HepG2 (cell line): ENCODE results near the gene STX5. TPM values are rescaled to one million over a fixed set of nuclear protein-coding genes. Genes with fewer than 3 reads are reported as not detected.

ENCODE experiments used
- AGO1 ChIP-seq: fragments of 200-400 bp; formaldehyde crosslinking; IDR thresholded peaks from 2 replicates; pipeline ENCODE4 v1.6.1; 2017; ENCODE audit warnings: mild to moderate bottlenecking, low read depth, low read length, moderate library complexity; ENCODE audit not compliant: poor library complexity, severe bottlenecking
- CREB1 ChIP-seq, 2 experiments: fragments of 450-650 bp in 1 of 2; IDR thresholded peaks; 2 replicates each; pipeline ENCODE4 v1.6.1; 2016 to 2017; ENCODE audit warnings: control low read depth in 1 of 2, mild to moderate bottlenecking in 1 of 2, missing compliant biosample characterization in 1 of 2, missing genetic modification characterization in 1 of 2
- EED ChIP-seq: sonication (generic); formaldehyde crosslinking; IDR thresholded peaks from 2 replicates; pipeline ENCODE4 v1.5.0; 2020; ENCODE audit warnings: mild to moderate bottlenecking, missing genetic modification reagents
- FOXO1 ChIP-seq: sonication (generic); formaldehyde crosslinking; IDR thresholded peaks from 2 replicates; pipeline ENCODE4 v1.4.0; 2020; ENCODE audit warnings: missing genetic modification reagents
- KDM1A ChIP-seq: IDR thresholded peaks from 2 replicates; pipeline ENCODE4 v1.6.1; 2016; ENCODE audit warnings: missing compliant biosample characterization
- KMT2B ChIP-seq: IDR thresholded peaks from 2 replicates; pipeline ENCODE4 v1.6.1; 2016; ENCODE audit warnings: missing genetic modification reagents, missing compliant biosample characterization
- MIER2 ChIP-seq: IDR thresholded peaks from 2 replicates; pipeline ENCODE4 v1.6.1; 2016; ENCODE audit warnings: missing biosample characterization, missing genetic modification reagents
- POLR2AphosphoS2 ChIP-seq: IDR thresholded peaks from 2 replicates; pipeline ENCODE4 v1.6.1; 2011; ENCODE audit warnings: low read depth, low read length, improper control_type of control experiment
- SMAD3 ChIP-seq: sonication (generic); formaldehyde crosslinking; IDR thresholded peaks from 2 replicates; pipeline ENCODE4 v1.4.0; 2020; ENCODE audit warnings: missing genetic modification reagents
- XRCC5 ChIP-seq: fragments of 200-400 bp; formaldehyde crosslinking; optimal IDR thresholded peaks from 2 replicates; pipeline ENCODE3; 2017; ENCODE audit warnings: mild to moderate bottlenecking, low read length
- YEATS4 ChIP-seq: sonication (generic); formaldehyde crosslinking; IDR thresholded peaks from 2 replicates; pipeline ENCODE4 v1.4.0; 2020; ENCODE audit warnings: missing genetic modification reagents, borderline replicate concordance
- ZBTB1 ChIP-seq: sonication (generic); formaldehyde crosslinking; IDR thresholded peaks from 2 replicates; pipeline ENCODE4 v1.4.0; 2020; ENCODE audit warnings: missing genetic modification reagents, borderline replicate concordance
- ZBTB25 ChIP-seq: IDR thresholded peaks from 2 replicates; pipeline ENCODE4 v1.6.1; 2018; ENCODE audit warnings: missing genetic modification reagents
- ZFY ChIP-seq: sonication (generic); formaldehyde crosslinking; IDR thresholded peaks from 2 replicates; pipeline ENCODE4 v1.4.0; 2020; ENCODE audit warnings: missing genetic modification reagents
- ZGPAT ChIP-seq: IDR thresholded peaks from 2 replicates; pipeline ENCODE4 v1.6.1; 2016; ENCODE audit warnings: mild to moderate bottlenecking
- ZNF543 ChIP-seq: sonication (generic); formaldehyde crosslinking; IDR thresholded peaks from 2 replicates; pipeline ENCODE4 v1.4.0; 2020; ENCODE audit warnings: mild to moderate bottlenecking, missing genetic modification reagents
- ZNF615 ChIP-seq: sonication (generic); formaldehyde crosslinking; IDR thresholded peaks from 2 replicates; pipeline ENCODE4 v1.5.0; 2020; ENCODE audit warnings: mild to moderate bottlenecking, missing genetic modification reagents, borderline replicate concordance
- ZNF75D ChIP-seq: sonication (generic); formaldehyde crosslinking; IDR thresholded peaks from 2 replicates; pipeline ENCODE4 v1.8.1; 2023; ENCODE audit warnings: missing genetic modification reagents, mild to moderate bottlenecking, borderline replicate concordance
- polyA plus RNA-seq, 8 experiments: library from polyadenylated mRNA; depleted of rRNA in 3 of 8; stranded (reverse) in 7 of 8; unstranded in 1 of 8; fragments of >200 nt; fragmentation: Illumina TruSeq in 4 of 8; extraction: Trizol in 4 of 8; gene quantifications; 2 replicates each; pipeline versions ENCODE4 v1.2.1 to v1.2.3, GENCODE V29; 2011 to 2016; ENCODE audit warnings: low read depth in 4 of 8, missing spikeins in 1 of 8, mixed read lengths in 1 of 8; ENCODE audit not compliant: insufficient read depth in 1 of 8
- total RNA-seq, 5 experiments: library from RNA; depleted of rRNA; stranded (reverse); fragments of >200 nt; fragmentation: Illumina TruSeq; extraction: Trizol; gene quantifications; 2 replicates each; pipeline ENCODE4 v1.2.3, GENCODE V29; 2016; ENCODE audit warnings: low read depth in 1 of 5
- TF ChIP-seq, protein P1 (sequence below): sonication (generic); formaldehyde crosslinking; IDR thresholded peaks from 2 replicates; pipeline ENCODE4 v1.5.0; 2020; ENCODE audit warnings: missing genetic modification reagents, mild to moderate bottlenecking, borderline replicate concordance
- TF ChIP-seq, protein P2 (sequence below): IDR thresholded peaks from 2 replicates; pipeline ENCODE4 v1.6.1; 2016
- TF ChIP-seq, protein P3 (sequence below): sonication (generic); formaldehyde crosslinking; IDR thresholded peaks from 2 replicates; pipeline ENCODE4 v1.4.0; 2020; ENCODE audit warnings: mild to moderate bottlenecking, missing genetic modification reagents
- TF ChIP-seq, protein P4 (sequence below): sonication (generic); formaldehyde crosslinking; IDR thresholded peaks from 2 replicates; pipeline ENCODE4 v1.4.0; 2020; ENCODE audit warnings: missing genetic modification reagents, borderline replicate concordance

STX5 gene
- total and polyA plus RNA-seq, 2 of the 13 experiments (the other 11 are each of a cell fraction or from before 2014, with no cell fraction given) = 26.9 to 30.0 TPM

- TF ChIP-seq AGO1 (peak; percentile 95), XRCC5 (peak; percentile 71), ZGPAT (peak; percentile 89), ZNF543 (0 out of 2 replicates have a peak, but pooled peaks have one; percentile 48), ZFY (CRISPR knock-in tag) (peak; percentile 87), SMAD3 (CRISPR knock-in tag) (peak; percentile 66; the same call in 1 of the 2 replicates), KMT2B (CRISPR knock-in tag) (peak; percentile 89), FOXO1 (CRISPR knock-in tag) (peak; percentile 45), POLR2AphosphoS2 (peak; percentile 63; the same call in 1 of the 2 replicates), ZNF615 (CRISPR knock-in tag) (no peak), KDM1A (CRISPR knock-in tag) (no peak), ZNF75D (CRISPR knock-in tag) (0 out of 2 replicates have a peak, but pooled peaks have one; percentile 42), ZBTB25 (CRISPR knock-in tag) (no peak), ZBTB1 (CRISPR knock-in tag) (0 out of 2 replicates have a peak, but pooled peaks have one; percentile 30), MIER2 (CRISPR knock-in tag) (peak; percentile 43; the same call in 1 of the 2 replicates), EED (CRISPR knock-in tag) (0 out of 2 replicates have a peak, but pooled peaks have one; percentile 46), YEATS4 (CRISPR knock-in tag) (peak; percentile 55; the same call in 1 of the 2 replicates), CREB1 (IDR thresholded peaks at IDR 0.05) (no peak), CREB1 (CRISPR knock-in tag; IDR thresholded peaks at IDR 0.05) (no peak)
- TF ChIP-seq, protein P1, sequence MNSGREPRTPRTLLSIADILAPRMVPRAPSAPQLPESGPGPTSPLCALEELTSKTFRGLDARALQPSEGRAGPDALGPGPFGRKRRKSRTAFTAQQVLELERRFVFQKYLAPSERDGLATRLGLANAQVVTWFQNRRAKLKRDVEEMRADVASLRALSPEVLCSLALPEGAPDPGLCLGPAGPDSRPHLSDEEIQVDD (CRISPR knock-in tag) = no peak
- TF ChIP-seq, protein P2, sequence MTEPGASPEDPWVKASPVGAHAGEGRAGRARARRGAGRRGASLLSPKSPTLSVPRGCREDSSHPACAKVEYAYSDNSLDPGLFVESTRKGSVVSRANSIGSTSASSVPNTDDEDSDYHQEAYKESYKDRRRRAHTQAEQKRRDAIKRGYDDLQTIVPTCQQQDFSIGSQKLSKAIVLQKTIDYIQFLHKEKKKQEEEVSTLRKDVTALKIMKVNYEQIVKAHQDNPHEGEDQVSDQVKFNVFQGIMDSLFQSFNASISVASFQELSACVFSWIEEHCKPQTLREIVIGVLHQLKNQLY (CRISPR knock-in tag) = no peak
- TF ChIP-seq, protein P3, sequence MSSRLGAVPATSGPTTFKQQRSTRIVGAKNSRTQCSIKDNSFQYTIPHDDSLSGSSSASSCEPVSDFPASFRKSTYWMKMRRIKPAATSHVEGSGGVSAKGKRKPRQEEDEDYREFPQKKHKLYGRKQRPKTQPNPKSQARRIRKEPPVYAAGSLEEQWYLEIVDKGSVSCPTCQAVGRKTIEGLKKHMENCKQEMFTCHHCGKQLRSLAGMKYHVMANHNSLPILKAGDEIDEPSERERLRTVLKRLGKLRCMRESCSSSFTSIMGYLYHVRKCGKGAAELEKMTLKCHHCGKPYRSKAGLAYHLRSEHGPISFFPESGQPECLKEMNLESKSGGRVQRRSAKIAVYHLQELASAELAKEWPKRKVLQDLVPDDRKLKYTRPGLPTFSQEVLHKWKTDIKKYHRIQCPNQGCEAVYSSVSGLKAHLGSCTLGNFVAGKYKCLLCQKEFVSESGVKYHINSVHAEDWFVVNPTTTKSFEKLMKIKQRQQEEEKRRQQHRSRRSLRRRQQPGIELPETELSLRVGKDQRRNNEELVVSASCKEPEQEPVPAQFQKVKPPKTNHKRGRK (CRISPR knock-in tag) = no peak
- TF ChIP-seq, protein P4, sequence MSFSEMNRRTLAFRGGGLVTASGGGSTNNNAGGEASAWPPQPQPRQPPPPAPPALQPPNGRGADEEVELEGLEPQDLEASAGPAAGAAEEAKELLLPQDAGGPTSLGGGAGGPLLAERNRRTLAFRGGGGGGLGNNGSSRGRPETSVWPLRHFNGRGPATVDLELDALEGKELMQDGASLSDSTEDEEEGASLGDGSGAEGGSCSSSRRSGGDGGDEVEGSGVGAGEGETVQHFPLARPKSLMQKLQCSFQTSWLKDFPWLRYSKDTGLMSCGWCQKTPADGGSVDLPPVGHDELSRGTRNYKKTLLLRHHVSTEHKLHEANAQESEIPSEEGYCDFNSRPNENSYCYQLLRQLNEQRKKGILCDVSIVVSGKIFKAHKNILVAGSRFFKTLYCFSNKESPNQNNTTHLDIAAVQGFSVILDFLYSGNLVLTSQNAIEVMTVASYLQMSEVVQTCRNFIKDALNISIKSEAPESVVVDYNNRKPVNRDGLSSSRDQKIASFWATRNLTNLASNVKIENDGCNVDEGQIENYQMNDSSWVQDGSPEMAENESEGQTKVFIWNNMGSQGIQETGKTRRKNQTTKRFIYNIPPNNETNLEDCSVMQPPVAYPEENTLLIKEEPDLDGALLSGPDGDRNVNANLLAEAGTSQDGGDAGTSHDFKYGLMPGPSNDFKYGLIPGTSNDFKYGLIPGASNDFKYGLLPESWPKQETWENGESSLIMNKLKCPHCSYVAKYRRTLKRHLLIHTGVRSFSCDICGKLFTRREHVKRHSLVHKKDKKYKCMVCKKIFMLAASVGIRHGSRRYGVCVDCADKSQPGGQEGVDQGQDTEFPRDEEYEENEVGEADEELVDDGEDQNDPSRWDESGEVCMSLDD (CRISPR knock-in tag) = no peak
These were observed 40.2 kb downstream of the STX5 start, which contains the start of gene TMEM223 (continued) for GRCh38 chr11:62791501-62792201.
